PC-9 (cell line): Measurements from ENCODE around the gene FKBP1A. TPM values are rescaled to one million over a fixed set of nuclear protein-coding genes. Genes with fewer than 3 reads are reported as not detected.

Source experiments
- BruUV-seq: library from RNA; stranded (reverse); fragments of 400-500 nt; replicated peaks from 2 replicates; lab custom pipeline; 2021; lab: Mats Ljungman, UMichigan
- CTCF ChIA-PET: fragments of 300-600 bp; sonication (Branson Sonifier 250); formaldehyde crosslinking; loops from one replicate; lab custom pipeline; 2022; ENCODE audit warnings: antibody characterized with exemption; lab: Charles Lee
- POLR2A ChIA-PET: fragments of 300-600 bp; sonication (Branson Sonifier 250); formaldehyde crosslinking; loops from one replicate; lab custom pipeline; 2022; ENCODE audit warnings: antibody characterized with exemption; ENCODE audit not compliant: unreplicated experiment; lab: Charles Lee
- DNase-seq, 2 experiments: peaks; one replicate each; pipeline versions ENCODE4 v3.0.0 to v3.0.0-alpha.2; 2015 to 2022; ENCODE audit warnings: mixed read lengths in 1 of 2
- H2AFZ ChIP-seq: fragments of 200-600 bp; sonication (generic); 2 replicates; pipeline ENCODE4 v1.8.1; 2017; ENCODE audit warnings: antibody characterized with exemption
- H3F3A ChIP-seq: fragments of 200-600 bp; sonication (generic); 2 replicates; pipeline ENCODE4 v1.8.1; 2017; ENCODE audit warnings: antibody characterized with exemption, mild to moderate bottlenecking, low read depth; ENCODE audit not compliant: insufficient read depth
- H3K27ac ChIP-seq: fragments of 200-600 bp; sonication (generic); 2 replicates; pipeline ENCODE4 v1.6.1; 2016; ENCODE audit warnings: mixed run types
- H3K27me3 ChIP-seq: fragments of 200-600 bp; sonication (generic); 2 replicates; pipeline ENCODE4 v1.6.1; 2016; ENCODE audit warnings: low read depth, mixed run types; ENCODE audit not compliant: insufficient read depth
- H3K36me3 ChIP-seq: fragments of 200-600 bp; sonication (generic); 2 replicates; pipeline ENCODE4 v1.6.1; 2016; ENCODE audit warnings: low read depth, mixed run types
- H3K4me1 ChIP-seq: fragments of 200-600 bp; sonication (generic); replicated peaks from 2 replicates; pipeline ENCODE4 v1.6.1; 2016; ENCODE audit warnings: mixed run types; ENCODE audit not compliant: insufficient read depth
- H3K4me2 ChIP-seq: fragments of 200-600 bp; sonication (generic); 2 replicates; pipeline ENCODE4 v1.6.1; 2017; ENCODE audit warnings: mixed run types
- H3K4me3 ChIP-seq: fragments of 200-600 bp; sonication (generic); 2 replicates; pipeline ENCODE4 v1.6.1; 2016; ENCODE audit warnings: mixed run types
- H3K79me2 ChIP-seq: fragments of 200-600 bp; sonication (generic); 2 replicates; pipeline ENCODE4 v1.6.1; 2017; ENCODE audit warnings: low read depth, mixed run types
- H3K9me2 ChIP-seq: fragments of 200-600 bp; sonication (generic); 2 replicates; pipeline ENCODE4 v1.8.1; 2017; ENCODE audit warnings: mild to moderate bottlenecking; ENCODE audit not compliant: insufficient read depth
- H3K9me3 ChIP-seq: fragments of 200-600 bp; sonication (generic); 2 replicates; pipeline ENCODE4 v1.8.1; 2016; ENCODE audit warnings: low read depth; ENCODE audit not compliant: insufficient read depth
- H4K20me1 ChIP-seq: fragments of 200-600 bp; sonication (generic); 2 replicates; pipeline ENCODE4 v1.8.1; 2017; ENCODE audit not compliant: insufficient read depth
- EZH2 ChIP-seq: fragments of 200-600 bp; sonication (generic); IDR thresholded peaks from 2 replicates; pipeline ENCODE4 v1.8.0; 2017; ENCODE audit warnings: antibody characterized with exemption, low read depth
- intact Hi-C: fragments of 100-400 bp; cut with micrococcal nuclease; formaldehyde crosslinking; loops from one replicate; pipeline ENCODE4 v1.10.0; 2022; ENCODE audit not compliant: unreplicated experiment
- total RNA-seq: library from RNA; stranded (reverse); gene quantifications from 2 replicates; pipeline ENCODE4 v1.2.3, GENCODE V29; 2021
- TF ChIP-seq, protein P1 (sequence below): fragments of 200-600 bp; sonication (generic); conservative IDR thresholded peaks from 2 replicates; pipeline ENCODE4 v1.6.1; 2017; ENCODE audit warnings: mixed run types, antibody characterized with exemption, mild to moderate bottlenecking, moderate library complexity

FKBP1A gene
- total RNA-seq, 1 experiment from 2014 or later = 320 TPM

- Histone ChIP-seq H3K79me2 (peaks cover 8% of the 10 kb centered on the region), H3K9me3 (no peaks in the 10 kb centered on the region), H2AFZ (no peak overlapping the region), H3K36me3 (0 out of 2 replicates have a peak, but pooled peaks cover 13% of the 10 kb centered on the region), H3K4me1 (no peaks in the 10 kb centered on the region), H3K4me3 (no peak overlapping the region), H3F3A (no peaks in the 10 kb centered on the region; the same call in 1 of the 2 replicates), H3K27me3 (no peaks in the 10 kb centered on the region), H3K4me2 (no peak overlapping the region), H4K20me1 (peaks cover 6% of the 10 kb centered on the region; the same call in 1 of the 2 replicates), H3K27ac (no peak overlapping the region), H3K9me2 (no peaks in the 10 kb centered on the region)
- ChIA-PET POLR2A (interaction anchor here (0.5 kb wide), 1 partner anchor 169 kb away, joined by 8 read pairs; no protein-coding TSS in a partner anchor), CTCF (no interaction called here)
- TF ChIP-seq, protein P1, sequence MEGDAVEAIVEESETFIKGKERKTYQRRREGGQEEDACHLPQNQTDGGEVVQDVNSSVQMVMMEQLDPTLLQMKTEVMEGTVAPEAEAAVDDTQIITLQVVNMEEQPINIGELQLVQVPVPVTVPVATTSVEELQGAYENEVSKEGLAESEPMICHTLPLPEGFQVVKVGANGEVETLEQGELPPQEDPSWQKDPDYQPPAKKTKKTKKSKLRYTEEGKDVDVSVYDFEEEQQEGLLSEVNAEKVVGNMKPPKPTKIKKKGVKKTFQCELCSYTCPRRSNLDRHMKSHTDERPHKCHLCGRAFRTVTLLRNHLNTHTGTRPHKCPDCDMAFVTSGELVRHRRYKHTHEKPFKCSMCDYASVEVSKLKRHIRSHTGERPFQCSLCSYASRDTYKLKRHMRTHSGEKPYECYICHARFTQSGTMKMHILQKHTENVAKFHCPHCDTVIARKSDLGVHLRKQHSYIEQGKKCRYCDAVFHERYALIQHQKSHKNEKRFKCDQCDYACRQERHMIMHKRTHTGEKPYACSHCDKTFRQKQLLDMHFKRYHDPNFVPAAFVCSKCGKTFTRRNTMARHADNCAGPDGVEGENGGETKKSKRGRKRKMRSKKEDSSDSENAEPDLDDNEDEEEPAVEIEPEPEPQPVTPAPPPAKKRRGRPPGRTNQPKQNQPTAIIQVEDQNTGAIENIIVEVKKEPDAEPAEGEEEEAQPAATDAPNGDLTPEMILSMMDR = no peak
- no peak for TF ChIP-seq EZH2
- DNase-seq = no peak
- intact Hi-C loops = no loop called here
- no TSS peak for BruUV-seq
Observed at GRCh38 chr20:1336699-1337367, 56.0 kb downstream of the FKBP1A start.

DNA sequence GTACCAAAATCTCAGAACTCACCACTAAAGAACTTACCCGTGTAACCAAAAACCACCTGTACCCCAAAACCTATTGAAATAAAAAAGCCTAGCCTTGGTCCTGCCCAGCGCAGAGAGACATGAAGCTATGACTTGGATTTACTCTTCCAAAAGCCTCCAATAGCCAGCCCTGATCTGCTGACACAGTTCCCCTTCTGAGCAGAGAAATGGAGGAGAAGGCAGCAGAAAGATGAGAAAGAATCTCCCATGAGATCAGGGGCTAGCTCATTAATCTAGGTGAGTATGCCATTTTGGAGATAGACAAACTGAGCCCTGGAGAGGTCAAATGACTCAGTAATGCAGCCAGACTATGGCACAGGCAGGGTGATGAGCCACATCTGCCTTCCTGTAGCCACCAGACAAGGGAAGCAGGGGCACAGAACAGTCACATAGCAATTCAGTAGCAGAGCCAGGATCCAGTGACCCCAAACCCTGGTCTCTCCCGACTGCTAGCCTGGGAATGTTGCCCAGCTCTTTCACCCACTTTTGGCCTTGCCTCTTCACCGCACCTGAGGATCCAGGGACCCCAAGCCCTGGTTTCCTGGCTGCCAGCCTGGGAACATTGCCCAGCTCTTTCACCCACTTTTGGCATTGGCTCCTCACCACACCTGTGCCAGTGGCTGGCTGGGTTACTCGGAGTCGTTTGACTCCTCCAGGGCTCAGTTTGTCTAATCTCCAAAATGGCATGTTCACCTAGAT, 56.7 kb downstream of the FKBP1A start:
- Histone ChIP-seq H3K9me3 (no peaks in the 10 kb centered on the region), H3K4me2 (no peak overlapping the region), H3K36me3 (peaks cover 20% of the 10 kb centered on the region; the same call in 1 of the 2 replicates), H2AFZ (no peak overlapping the region), H3K4me3 (no peak overlapping the region), H3K27me3 (no peaks in the 10 kb centered on the region), H3F3A (no peaks in the 10 kb centered on the region; the same call in 1 of the 2 replicates), H4K20me1 (peaks cover 6% of the 10 kb centered on the region; the same call in 1 of the 2 replicates), H3K27ac (no peak overlapping the region), H3K79me2 (peaks cover 15% of the 10 kb centered on the region), H3K4me1 (no peaks in the 10 kb centered on the region), H3K9me2 (no peaks in the 10 kb centered on the region)
- TF ChIP-seq, protein P1 = no peak
- no peak for TF ChIP-seq EZH2
- DNase-seq = no peak
- intact Hi-C loops = no loop called here
- ChIA-PET POLR2A (interaction anchor here (0.5 kb wide), 1 partner anchor 169 kb away, joined by 8 read pairs; no protein-coding TSS in a partner anchor), CTCF (no interaction called here)
- BruUV-seq = no TSS peak

GRCh38 chr20:1334761-1335160, 58.1 kb downstream of the FKBP1A start:
- Histone ChIP-seq H3K79me2 (peaks cover 28% of the 10 kb centered on the region), H3K4me3 (no peak overlapping the region), H3K4me1 (peaks cover 11% of the 10 kb centered on the region), H2AFZ (no peak overlapping the region), H3K27ac (no peak overlapping the region), H3K36me3 (peaks cover 21% of the 10 kb centered on the region; the same call in 1 of the 2 replicates), H3F3A (peaks cover 7% of the 10 kb centered on the region; the same call in 1 of the 2 replicates), H3K9me3 (no peaks in the 10 kb centered on the region), H4K20me1 (peaks cover 6% of the 10 kb centered on the region; the same call in 1 of the 2 replicates), H3K9me2 (no peaks in the 10 kb centered on the region), H3K4me2 (no peak overlapping the region), H3K27me3 (no peaks in the 10 kb centered on the region)
- ChIA-PET POLR2A (no interaction called here), CTCF (no interaction called here)
- TF ChIP-seq, protein P1 = no peak
- TF ChIP-seq EZH2 = no peak
- no TSS peak for BruUV-seq
- intact Hi-C loops = no loop called here
- no peak for DNase-seq
